Spinal cord (tissue), 10 donors: ENCODE results near the gene NAP1L1. TPM values are rescaled to one million over a fixed set of nuclear protein-coding genes. Genes with fewer than 3 reads are reported as not detected.

Experiments used
- DNase-seq, 6 donors: peaks; one replicate each; pipeline versions ENCODE4 v3.0.0 to v3.0.0-alpha.2; 2013 to 2015; ENCODE audit warnings: low spot score in 6 of 6, low read depth in 4 of 6
- H3K27ac ChIP-seq: one replicate; pipeline ENCODE4 v1.5.1; 2013; ENCODE audit warnings: low read depth, low read length, control low read depth
- H3K27me3 ChIP-seq: one replicate; pipeline ENCODE4 v1.6.1; 2013; ENCODE audit warnings: low read length; ENCODE audit not compliant: control insufficient read depth, insufficient read depth
- H3K36me3 ChIP-seq: one replicate; pipeline ENCODE4 v1.6.1; 2013; ENCODE audit warnings: low read length; ENCODE audit not compliant: control insufficient read depth, insufficient read depth
- H3K4me1 ChIP-seq: one replicate; pipeline ENCODE4 v1.6.1; 2013; ENCODE audit warnings: low read length; ENCODE audit not compliant: control insufficient read depth, insufficient read depth
- H3K4me3 ChIP-seq: one replicate; pipeline ENCODE4 v1.5.1; 2013; ENCODE audit warnings: low read depth, low read length, control low read depth
- H3K9me3 ChIP-seq: one replicate; pipeline ENCODE4 v1.6.1; 2013; ENCODE audit warnings: low read length; ENCODE audit not compliant: control insufficient read depth, insufficient read depth
- WGBS: methylation state at CpG from one replicate; pipeline ENCODE4 v1.1.5; 2013; ENCODE audit warnings: missing lambda C conversion rate; ENCODE audit not compliant: insufficient coverage; 5-methylcytosine and 5-hydroxymethylcytosine counted together
- polyA plus RNA-seq, 2 donors: library from polyadenylated mRNA; unstranded; fragments of 120-200 nt; gene quantifications; one replicate each; pipeline ENCODE4 v1.2.1, GENCODE V29; 2013; ENCODE audit not compliant: insufficient read length in 2 of 2
- total RNA-seq, 2 donors: library from RNA; depleted of rRNA in 1 of 2; stranded (reverse); fragments of 120-200 nt in 1 of 2; fragments of >200 nt in 1 of 2; gene quantifications; one replicate each; pipeline versions ENCODE4 v1.2.3 to v1.2.4, GENCODE V29; 2013 to 2014
- donor health status: healthy.

The NAP1L1 gene
- total and polyA plus RNA-seq, 4 donors = 293 to 495 (median 335) TPM

GRCh38 chr12:76025601-76026575, 58.6 kb downstream of the NAP1L1 start:
- H3K27ac ChIP-seq = peak overlapping the region; percentile 59
- H3K9me3 ChIP-seq = no peaks in the 10 kb centered on the region
- H3K4me3 ChIP-seq = no peak overlapping the region
- H3K27me3 ChIP-seq = no peaks in the 10 kb centered on the region
- peaks cover 4% of the 10 kb centered on the region for H3K4me1 ChIP-seq
- no peak for DNase-seq
- no peaks in the 10 kb centered on the region for H3K36me3 ChIP-seq
- 80% methylated on average over 2 of the region's 7 CpGs for WGBS

DNA sequence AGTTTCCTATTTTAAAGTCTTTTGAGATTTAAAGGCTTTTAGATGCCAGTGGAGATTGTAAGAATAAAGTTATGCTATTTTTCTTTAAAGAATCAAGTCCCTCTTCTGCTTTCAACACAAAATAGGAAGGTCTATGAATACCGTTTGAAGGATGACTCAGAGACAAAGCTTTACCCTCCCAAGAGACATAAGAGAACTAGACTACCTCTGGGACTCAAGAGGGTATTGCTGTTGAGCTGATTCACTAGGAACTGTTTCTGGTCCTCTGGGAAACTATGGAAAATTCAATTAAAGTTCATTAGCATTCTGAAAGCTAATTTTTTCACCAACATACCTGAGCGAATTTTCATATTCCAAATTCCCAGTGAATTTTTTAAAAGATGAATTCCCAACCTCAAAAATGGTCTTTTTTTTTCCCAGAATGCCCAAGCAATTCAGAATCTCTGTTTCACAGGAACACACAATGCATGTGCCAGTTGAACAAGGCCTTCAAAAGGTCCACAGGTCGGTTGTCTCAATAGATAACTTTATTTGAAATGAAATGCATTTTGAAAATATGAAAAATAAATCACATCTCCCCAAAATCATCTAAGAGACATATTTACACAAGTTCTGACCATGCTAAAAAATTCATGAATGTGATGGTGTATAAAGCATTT, 59.4 kb downstream of the NAP1L1 start:
- Histone ChIP-seq H3K27ac (no peak overlapping the region), H3K4me3 (no peak overlapping the region), H3K4me1 (peaks cover 4% of the 10 kb centered on the region), H3K9me3 (no peaks in the 10 kb centered on the region), H3K36me3 (no peaks in the 10 kb centered on the region), H3K27me3 (no peaks in the 10 kb centered on the region)
- 100% methylated on average over 1 of the region's 3 CpGs for WGBS
- no peak for DNase-seq

- WGBS = 71% methylated on average over 4 of the region's 8 CpGs
- Histone ChIP-seq H3K4me1 (peaks cover 4% of the 10 kb centered on the region), H3K36me3 (no peaks in the 10 kb centered on the region), H3K27me3 (no peaks in the 10 kb centered on the region), H3K9me3 (no peaks in the 10 kb centered on the region), H3K4me3 (no peak overlapping the region), H3K27ac (no peak overlapping the region)
- no peak for DNase-seq
These were observed 60.2 kb downstream of the NAP1L1 start for GRCh38 chr12:76024102-76024781.

DNA sequence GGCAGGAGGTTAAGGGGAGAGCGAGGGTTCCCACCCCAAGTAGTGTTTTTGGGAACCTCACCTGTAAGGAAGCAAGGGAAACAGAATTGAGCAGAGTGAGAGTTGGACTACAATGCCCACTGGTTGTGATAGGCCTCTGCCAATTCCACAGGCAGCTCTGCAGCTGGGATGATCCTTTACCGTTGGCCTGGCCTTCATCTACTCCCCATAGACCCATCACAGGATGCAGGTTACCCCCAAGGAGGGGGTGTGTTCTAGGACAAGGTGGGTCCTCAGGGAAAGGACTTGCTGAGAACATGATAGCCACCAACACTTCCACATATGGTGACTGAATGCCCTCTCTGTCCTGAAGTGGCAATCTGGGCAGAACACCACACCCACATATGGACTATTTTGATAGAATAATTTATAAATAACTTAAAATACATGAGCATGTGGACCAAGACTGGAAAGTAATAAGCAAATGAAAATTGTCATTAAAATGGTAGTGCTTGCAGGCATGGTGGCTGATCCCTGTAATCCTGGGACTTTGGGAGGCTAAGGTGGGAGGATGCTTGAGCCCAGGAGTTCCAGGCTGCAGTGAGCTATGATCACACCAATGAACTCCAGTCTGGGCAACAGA, 61.3 kb downstream of the NAP1L1 start:
- DNase-seq = no peak
- peaks cover 4% of the 10 kb centered on the region for H3K4me1 ChIP-seq
- no peaks in the 10 kb centered on the region for H3K36me3 ChIP-seq
- H3K4me3 ChIP-seq = no peak overlapping the region
- no peaks in the 10 kb centered on the region for H3K9me3 ChIP-seq
- no peaks in the 10 kb centered on the region for H3K27me3 ChIP-seq
- WGBS = 100% methylated on average over 1 of the region's 2 CpGs
- no peak overlapping the region for H3K27ac ChIP-seq

DNA sequence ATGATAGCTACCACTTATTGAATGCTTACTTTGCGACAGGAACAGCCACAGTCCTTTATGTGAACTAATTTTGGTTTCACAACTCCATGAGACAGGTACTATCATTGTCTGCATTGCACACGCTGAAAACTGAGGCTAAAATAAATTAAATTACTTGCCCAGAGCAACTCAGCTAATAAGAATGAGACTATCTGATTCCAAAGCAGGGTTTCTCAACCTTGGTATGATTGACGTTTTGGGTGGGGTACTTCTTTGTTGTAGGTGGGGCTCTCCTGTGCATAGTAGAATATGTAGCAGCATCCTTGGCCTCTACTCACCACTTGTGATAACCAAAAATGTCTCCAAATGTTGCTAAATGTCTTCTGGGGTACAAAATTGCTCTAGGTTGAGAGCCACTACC, 62.0 kb downstream of the NAP1L1 start:
- Histone ChIP-seq H3K4me1 (peaks cover 2% of the 10 kb centered on the region), H3K4me3 (no peak overlapping the region), H3K27me3 (no peaks in the 10 kb centered on the region), H3K9me3 (no peaks in the 10 kb centered on the region), H3K36me3 (no peaks in the 10 kb centered on the region), H3K27ac (no peak overlapping the region)
- 80% methylated on average over 1 of the region's 3 CpGs for WGBS
- no peak for DNase-seq

DNA sequence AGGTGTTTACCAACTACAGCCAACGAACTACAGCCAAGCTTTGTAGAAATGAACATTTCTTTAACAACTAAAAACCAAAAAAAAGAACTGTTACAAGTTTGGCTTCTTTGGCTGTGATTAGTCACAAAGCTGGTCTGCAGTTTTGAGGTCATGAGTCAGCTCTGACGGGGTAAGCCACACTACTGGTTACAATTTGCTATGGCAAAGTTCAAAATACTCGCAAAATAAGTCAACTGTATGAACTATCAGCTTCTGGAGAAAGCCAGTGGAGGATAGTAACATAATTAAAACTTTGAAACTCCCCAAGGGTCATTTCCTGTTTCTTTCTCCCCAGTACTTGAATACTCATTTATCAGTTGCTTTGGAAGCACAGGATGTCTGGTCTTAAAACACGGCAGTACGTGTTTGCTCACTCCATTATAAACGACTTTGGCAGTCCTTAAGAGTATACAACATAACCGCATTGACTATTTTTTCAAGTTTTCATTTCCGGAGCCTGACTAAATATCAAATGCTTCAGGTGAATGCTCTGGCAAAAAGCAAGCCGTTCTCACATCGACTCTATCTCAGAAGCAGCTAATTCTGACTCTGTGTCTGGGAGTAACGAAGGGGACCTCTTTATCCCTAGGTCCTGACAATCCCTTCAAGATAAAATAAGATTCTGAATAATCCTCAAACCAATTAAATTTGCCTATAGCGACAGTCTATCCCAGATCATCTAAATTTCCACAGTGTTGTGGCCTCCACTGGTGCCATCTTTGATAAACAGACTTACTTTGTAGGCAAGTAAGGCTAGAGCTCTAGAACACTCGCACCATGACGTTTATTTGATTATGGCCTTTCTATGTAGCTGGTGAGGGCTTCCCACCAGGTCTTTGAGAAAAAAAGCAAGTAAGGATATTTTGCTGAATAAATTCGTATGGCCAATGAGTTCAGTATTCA, 63.5 kb downstream of the NAP1L1 start:
- peak overlapping the region; percentile 29 for H3K27ac ChIP-seq
- H3K9me3 ChIP-seq = no peaks in the 10 kb centered on the region
- H3K4me1 ChIP-seq = no peaks in the 10 kb centered on the region
- H3K27me3 ChIP-seq = no peaks in the 10 kb centered on the region
- WGBS = 76% methylated on average over 10 of the region's 15 CpGs
- DNase-seq = no peak
- no peak overlapping the region for H3K4me3 ChIP-seq
- no peaks in the 10 kb centered on the region for H3K36me3 ChIP-seq

DNA sequence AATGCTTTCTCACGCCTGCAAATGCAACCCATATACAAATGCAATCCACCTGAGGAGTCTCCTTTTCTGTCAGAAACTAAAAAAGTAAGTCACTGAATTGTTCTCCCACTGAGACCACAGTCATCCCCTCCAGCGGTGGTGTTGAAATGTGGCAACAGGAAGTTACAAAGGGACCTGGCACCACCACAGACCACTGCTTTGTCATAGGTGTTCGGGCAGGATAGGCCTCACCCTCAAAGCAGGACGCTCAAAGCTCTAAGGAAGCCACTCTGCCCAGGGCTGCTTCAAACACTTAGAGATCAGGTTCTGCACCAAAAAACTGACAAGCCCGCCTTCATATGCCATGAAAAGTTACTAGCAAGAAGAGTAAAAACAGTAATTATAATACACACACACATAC, 64.2 kb downstream of the NAP1L1 start:
- WGBS = 89% methylated on average over 3 of the region's 5 CpGs
- H3K27ac ChIP-seq = no peak overlapping the region
- no peak for DNase-seq

GRCh38 chr12:76018672-76019071, 65.8 kb downstream of the NAP1L1 start:
- no peak for DNase-seq
- no peak overlapping the region for H3K4me3 ChIP-seq
- H3K9me3 ChIP-seq = no peaks in the 10 kb centered on the region
- WGBS = 82% methylated on average over 1 of the region's 1 CpG
- no peaks in the 10 kb centered on the region for H3K36me3 ChIP-seq
- H3K27me3 ChIP-seq = no peaks in the 10 kb centered on the region
- H3K4me1 ChIP-seq = no peaks in the 10 kb centered on the region
- H3K27ac ChIP-seq = no peak overlapping the region

More for the DNA sequence above, 64.2 kb downstream of the NAP1L1 start:
- H3K4me3 ChIP-seq = no peak overlapping the region
- no peaks in the 10 kb centered on the region for H3K9me3 ChIP-seq
- no peaks in the 10 kb centered on the region for H3K27me3 ChIP-seq
- H3K36me3 ChIP-seq = no peaks in the 10 kb centered on the region
- no peaks in the 10 kb centered on the region for H3K4me1 ChIP-seq
